T-helper 2 cell treated with Interferon-gamma antibody and Interleukin-4, amounts not matched to agents 5 μg/mL and 100 μg/mL, for 36 hours (primary cell): ENCODE results near the gene CORO2B.

ENCODE experiments used
- DNase-seq: peaks from one replicate; pipeline ENCODE4 v3.0.0; 2021; ENCODE audit warnings: low spot score
- H3K27ac Mint-ChIP-seq: one replicate; pipeline ENCODE4 v1.8.0; 2021; ENCODE audit warnings: mild to moderate bottlenecking, mixed read lengths
- H3K27me3 Mint-ChIP-seq: one replicate; pipeline ENCODE4 v1.8.0; 2021; ENCODE audit warnings: low read depth, mixed read lengths
- H3K36me3 Mint-ChIP-seq: one replicate; pipeline ENCODE4 v1.8.0; 2021; ENCODE audit warnings: low read depth, mixed read lengths
- H3K4me1 Mint-ChIP-seq: one replicate; pipeline ENCODE4 v1.8.0; 2021; ENCODE audit warnings: low read depth, mixed read lengths
- H3K4me3 Mint-ChIP-seq: one replicate; pipeline ENCODE4 v1.8.0; 2022; ENCODE audit warnings: mild to moderate bottlenecking, moderate library complexity, mixed read lengths
- H3K9me3 Mint-ChIP-seq: one replicate; pipeline ENCODE4 v1.8.0; 2021; ENCODE audit warnings: mixed read lengths

The CORO2B gene

DNA sequence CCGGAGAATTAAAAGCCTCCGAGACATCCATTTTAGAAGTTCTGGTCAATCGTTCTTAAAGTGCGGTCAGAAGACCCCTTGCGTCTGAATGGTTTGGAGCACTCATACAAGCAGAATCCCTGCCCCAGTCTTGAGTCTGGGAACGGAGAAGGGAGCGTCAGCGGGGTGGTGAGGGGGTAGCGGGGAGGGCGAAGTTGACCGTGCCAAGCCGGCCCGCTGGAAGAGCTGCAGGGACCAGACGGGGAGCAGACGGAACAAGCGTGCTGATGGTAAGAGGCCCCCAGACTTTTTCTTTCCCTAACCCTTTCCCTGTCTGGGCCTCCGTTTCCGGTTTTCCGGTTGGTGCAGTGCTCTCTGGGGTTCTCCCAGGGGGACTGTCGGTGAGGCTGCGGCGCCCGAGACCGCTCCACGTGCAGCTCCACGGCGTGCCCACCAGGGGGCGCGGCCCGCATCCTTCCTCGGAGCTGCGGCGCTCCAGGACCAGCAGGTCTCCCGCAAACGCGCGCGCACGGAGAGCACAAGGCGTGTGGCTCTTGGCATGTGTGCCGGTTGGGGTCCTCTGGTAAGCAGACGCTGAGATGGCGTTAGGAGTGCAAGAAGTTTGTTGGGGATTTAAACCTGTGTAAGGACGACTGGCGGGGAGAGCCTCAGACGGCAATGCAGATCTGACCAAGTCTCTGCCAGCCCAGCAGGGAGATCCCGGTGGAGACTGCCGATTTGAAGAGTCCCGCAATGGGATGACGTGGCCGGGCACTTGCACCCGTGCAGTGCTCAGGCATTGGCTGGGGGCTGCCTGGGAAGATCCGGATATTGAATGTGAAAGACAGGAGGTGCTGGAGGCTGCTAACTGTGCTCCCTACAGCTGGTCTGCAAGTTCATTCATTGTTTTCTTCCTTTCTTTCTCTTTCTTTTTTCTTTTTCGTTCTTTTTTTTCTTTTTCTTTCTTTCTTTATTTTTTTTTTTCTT, 19.2 kb upstream of the CORO2B start:
- Mint-ChIP-seq H3K4me1 (peaks cover 12% of the 10 kb centered on the region), H3K9me3 (no peaks in the 10 kb centered on the region), H3K4me3 (peak overlapping the region; percentile 74), H3K27me3 (peaks cover 44% of the 10 kb centered on the region), H3K27ac (no peak overlapping the region), H3K36me3 (no peaks in the 10 kb centered on the region)
- DNase-seq, result peak; percentile 70

DNA sequence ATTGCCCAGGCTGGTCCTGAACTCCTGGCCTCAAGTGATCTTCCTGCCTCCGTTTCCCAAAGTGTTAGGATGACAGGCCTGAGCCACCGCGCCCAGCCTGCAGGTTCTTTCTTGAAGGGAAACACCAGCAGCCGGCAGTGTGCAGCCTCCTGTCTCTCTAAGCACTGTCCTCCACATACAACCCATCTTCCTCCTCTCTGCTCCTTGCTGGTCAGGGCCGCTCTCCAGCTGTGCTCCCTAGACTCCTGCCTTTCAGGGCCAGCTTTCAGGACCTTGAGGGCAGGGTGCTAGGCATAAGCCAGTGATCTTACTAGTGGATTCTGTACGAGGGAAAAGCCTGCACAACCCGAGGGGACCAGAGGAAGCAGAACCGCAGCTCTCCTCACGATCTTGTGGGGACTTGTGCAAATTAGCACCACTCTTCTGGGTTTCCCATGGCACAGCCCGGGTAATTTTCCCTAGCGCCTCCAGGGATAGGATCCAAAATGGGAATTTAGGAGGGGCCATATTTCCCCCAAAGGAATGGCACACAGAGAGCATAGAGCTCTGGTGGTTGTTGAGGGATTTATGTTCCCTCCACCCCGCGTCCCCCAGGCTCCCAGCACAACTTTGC, 18.2 kb upstream of the CORO2B start:
- no peak for DNase-seq
- Mint-ChIP-seq H3K27ac (no peak overlapping the region), H3K9me3 (no peaks in the 10 kb centered on the region), H3K4me1 (peaks cover 12% of the 10 kb centered on the region), H3K27me3 (peaks cover 44% of the 10 kb centered on the region), H3K36me3 (no peaks in the 10 kb centered on the region), H3K4me3 (peak overlapping the region; percentile 16)

DNA sequence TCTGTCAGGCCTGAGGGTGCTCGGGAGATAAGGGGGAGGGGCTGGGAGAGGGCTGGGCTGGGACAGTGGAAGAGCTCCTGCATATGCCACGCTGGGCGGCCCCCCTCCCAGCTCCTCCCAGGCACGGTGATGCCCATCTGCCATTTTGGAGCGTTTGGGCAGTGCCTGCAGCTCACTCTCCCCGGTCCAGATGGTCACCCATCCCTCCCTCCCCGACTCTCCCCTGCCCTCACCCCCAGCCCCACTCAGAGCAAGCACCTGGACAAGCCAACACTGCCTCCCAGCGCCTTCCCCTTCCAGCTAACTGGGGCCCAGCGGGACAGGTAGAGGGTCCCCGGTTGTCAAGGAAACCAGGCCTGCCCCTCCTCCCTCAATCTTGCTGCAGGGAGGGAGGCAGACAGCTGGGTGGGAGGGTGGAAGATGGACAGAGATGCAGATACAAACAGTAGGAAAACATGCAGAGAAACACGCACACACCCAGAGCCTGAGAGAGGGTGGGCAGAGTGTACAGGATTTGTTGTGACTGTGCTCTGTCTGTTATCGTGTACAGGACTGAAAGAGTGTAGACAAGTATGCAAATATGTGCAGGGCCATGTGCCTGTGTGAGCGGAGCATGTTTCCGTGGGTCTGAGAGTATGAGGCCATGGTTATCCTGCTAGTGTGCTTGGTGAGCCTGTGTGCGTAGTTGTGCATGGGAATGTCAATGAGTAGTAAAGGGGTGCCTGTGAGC, 17.5 kb upstream of the CORO2B start:
- peaks cover 44% of the 10 kb centered on the region for H3K27me3 Mint-ChIP-seq
- no peak overlapping the region for H3K27ac Mint-ChIP-seq

DNA sequence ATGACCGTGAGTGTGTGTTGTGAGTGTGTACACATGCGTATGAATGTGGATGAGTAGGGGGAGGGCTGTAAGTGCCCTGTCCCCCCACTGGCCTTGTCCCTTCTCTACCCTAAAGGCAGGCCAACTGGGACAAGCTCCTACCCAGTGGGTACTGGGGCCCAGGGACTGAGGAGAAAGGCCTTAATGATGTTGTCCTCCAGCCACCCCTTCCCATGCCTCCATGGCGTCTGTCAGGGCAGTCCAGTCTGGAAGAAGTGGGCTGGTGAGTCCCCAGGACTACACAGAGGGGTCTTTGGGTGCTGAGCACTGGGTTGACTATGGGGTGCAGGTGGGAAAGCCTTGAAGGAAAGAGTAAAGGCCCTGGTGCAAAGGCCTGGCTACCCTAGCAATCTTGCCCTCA, 16.9 kb upstream of the CORO2B start:
- Mint-ChIP-seq H3K9me3 (no peaks in the 10 kb centered on the region), H3K4me3 (no peak overlapping the region), H3K27me3 (peaks cover 42% of the 10 kb centered on the region), H3K27ac (no peak overlapping the region), H3K36me3 (no peaks in the 10 kb centered on the region), H3K4me1 (peaks cover 12% of the 10 kb centered on the region)
- no peak for DNase-seq

More for the DNA sequence above, 17.5 kb upstream of the CORO2B start:
- Mint-ChIP-seq H3K9me3 (no peaks in the 10 kb centered on the region), H3K36me3 (no peaks in the 10 kb centered on the region), H3K4me1 (peaks cover 12% of the 10 kb centered on the region), H3K4me3 (no peak overlapping the region)
- no peak for DNase-seq

DNA sequence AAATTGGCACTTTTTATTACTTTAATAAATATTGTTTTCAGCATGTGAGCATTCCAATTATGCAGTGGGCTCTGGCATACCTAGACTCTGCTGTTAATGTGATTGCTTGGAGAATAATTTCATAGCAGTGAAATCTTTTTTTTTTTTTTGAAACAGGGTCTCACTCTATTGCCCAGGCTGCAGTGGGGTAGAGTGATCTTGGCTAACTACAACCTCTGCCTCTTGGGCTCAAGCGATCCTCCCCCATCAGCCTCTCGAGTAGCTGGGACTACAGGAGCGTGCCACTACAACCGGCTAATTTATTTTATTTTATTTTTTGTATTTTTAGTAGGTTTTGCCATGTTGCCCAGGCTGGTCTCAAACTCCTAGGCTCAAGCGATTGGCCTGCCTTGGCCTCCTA, 14.6 kb upstream of the CORO2B start:
- Mint-ChIP-seq H3K27ac (no peak overlapping the region), H3K4me1 (peaks cover 7% of the 10 kb centered on the region), H3K36me3 (no peaks in the 10 kb centered on the region), H3K9me3 (no peaks in the 10 kb centered on the region), H3K4me3 (no peak overlapping the region), H3K27me3 (peaks cover 28% of the 10 kb centered on the region)
- DNase-seq, result no peak

DNA sequence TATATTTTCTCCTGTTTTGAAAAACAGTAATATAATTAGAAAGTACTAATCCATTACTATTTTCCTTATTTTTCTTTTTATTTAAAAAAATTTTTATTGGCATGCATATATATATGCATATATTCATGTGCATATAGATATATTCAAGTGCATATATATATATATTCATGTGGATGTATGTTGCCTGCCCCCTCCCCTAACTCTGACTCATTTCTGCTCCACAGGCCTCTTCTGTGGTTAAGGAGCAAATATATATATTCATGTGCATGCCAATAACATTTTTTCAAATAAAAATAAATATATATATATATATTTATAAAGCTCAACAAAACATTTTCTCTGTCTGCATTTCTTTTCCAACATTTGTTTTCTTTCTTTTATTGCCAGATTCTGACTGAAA, 13.6 kb upstream of the CORO2B start:
- H3K27ac Mint-ChIP-seq, result no peak overlapping the region
- no peaks in the 10 kb centered on the region for H3K9me3 Mint-ChIP-seq
- DNase-seq, result no peak
- no peaks in the 10 kb centered on the region for H3K4me1 Mint-ChIP-seq
- H3K27me3 Mint-ChIP-seq, result peaks cover 25% of the 10 kb centered on the region
- no peaks in the 10 kb centered on the region for H3K36me3 Mint-ChIP-seq
- no peak overlapping the region for H3K4me3 Mint-ChIP-seq

DNA sequence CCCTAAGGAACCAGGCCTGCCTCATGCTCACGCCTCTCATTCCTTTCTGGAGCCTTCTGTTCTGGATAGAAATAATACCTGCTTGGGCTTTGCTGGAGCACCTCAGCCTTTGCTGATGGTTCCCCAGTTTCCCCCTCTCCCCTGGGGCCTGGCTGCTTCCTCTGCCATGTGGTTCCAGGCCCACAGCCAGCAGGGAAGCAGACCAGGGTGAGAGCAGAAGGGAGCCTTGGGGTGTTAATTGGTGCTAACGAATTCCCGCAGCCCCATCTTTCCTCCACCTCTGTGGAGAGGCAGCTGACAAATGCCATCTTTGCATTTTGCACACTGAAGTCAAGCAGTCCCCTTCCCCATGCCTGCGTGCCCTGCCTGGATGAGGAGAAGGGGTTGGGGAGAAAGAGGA, 13.1 kb upstream of the CORO2B start:
- H3K9me3 Mint-ChIP-seq, result no peaks in the 10 kb centered on the region
- H3K36me3 Mint-ChIP-seq, result no peaks in the 10 kb centered on the region

DNA sequence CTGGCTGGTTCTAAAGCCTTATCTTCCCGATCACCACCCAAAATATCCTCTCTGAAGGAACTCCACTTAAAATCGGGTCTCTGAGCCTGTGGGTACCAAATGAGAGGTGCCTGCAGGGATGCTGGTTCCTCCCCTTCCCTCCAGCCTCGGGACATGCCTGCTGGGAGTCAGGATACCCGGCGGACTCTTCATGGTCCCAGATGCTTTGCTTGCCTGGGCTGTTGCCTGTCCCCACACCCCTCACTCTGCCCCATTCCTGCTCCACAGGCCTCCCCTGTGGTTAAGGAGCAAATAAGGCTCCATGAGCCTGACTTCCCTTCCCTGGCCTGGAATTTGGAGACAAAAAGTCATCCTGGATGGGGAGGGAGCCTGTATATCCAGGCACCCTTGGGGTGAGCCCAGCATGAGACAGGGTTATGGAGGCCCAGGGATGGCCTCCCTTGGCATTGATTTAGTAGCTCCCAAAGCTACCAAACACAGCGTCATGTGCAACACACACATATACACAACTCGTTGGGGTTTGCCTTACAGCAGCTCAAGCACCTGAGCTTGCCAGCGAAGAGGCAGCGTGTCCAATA, 12.3 kb upstream of the CORO2B start:
- no peak overlapping the region for H3K27ac Mint-ChIP-seq
- no peaks in the 10 kb centered on the region for H3K9me3 Mint-ChIP-seq
- H3K4me1 Mint-ChIP-seq, result no peaks in the 10 kb centered on the region
- peaks cover 24% of the 10 kb centered on the region for H3K27me3 Mint-ChIP-seq
- no peaks in the 10 kb centered on the region for H3K36me3 Mint-ChIP-seq
- no peak overlapping the region for H3K4me3 Mint-ChIP-seq
- DNase-seq, result no peak

More for the DNA sequence above, 13.1 kb upstream of the CORO2B start:
- no peak for DNase-seq
- Mint-ChIP-seq H3K4me3 (no peak overlapping the region), H3K27me3 (peaks cover 23% of the 10 kb centered on the region), H3K27ac (no peak overlapping the region), H3K4me1 (no peaks in the 10 kb centered on the region)

DNA sequence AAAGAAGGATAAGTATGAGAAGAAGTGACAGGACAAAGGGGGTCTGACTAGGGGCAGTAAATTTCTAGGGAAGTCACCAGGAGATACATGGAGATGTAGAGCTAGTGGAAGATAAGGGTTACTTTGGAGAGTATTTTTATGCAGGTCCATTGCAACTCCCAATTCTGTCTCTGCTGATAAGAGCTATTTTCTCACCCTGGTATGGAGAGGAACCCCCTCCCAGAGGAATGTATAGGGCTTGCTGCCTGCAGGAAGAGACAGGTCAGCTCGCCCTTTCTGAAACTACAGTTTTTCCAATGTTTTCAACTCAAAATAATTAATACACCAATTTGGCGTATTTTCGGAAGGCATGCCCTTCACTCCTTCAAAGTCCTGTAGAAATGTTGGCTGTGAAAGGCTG, 11.4 kb upstream of the CORO2B start:
- H3K9me3 Mint-ChIP-seq, result no peaks in the 10 kb centered on the region
- H3K27me3 Mint-ChIP-seq, result peaks cover 26% of the 10 kb centered on the region
- no peak overlapping the region for H3K27ac Mint-ChIP-seq
- H3K4me3 Mint-ChIP-seq, result no peak overlapping the region
- DNase-seq, result no peak
- H3K36me3 Mint-ChIP-seq, result no peaks in the 10 kb centered on the region
- H3K4me1 Mint-ChIP-seq, result no peaks in the 10 kb centered on the region

DNA sequence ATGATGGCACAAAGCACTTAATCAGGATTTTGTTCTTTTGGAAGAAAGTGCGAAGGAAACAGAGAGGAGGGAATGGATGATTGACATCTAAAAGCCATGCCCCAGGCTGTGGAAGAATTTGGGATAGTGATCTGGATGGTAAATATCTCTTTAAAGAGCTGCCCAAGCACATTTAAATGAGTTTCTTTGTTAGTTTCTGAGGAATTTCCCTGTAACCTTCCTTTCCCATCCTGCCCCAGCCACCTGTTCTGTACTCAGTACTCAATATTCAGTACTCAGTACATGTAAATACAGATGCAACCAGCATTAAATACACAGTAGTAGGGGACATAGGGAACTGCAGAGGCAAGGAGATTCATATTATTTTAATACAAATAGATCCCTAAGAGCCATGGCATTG, 7.8 kb upstream of the CORO2B start:
- no peaks in the 10 kb centered on the region for H3K36me3 Mint-ChIP-seq
- no peaks in the 10 kb centered on the region for H3K4me1 Mint-ChIP-seq
- DNase-seq, result no peak
- no peak overlapping the region for H3K27ac Mint-ChIP-seq
- no peak overlapping the region for H3K4me3 Mint-ChIP-seq
- peaks cover 43% of the 10 kb centered on the region for H3K27me3 Mint-ChIP-seq
- no peaks in the 10 kb centered on the region for H3K9me3 Mint-ChIP-seq

DNA sequence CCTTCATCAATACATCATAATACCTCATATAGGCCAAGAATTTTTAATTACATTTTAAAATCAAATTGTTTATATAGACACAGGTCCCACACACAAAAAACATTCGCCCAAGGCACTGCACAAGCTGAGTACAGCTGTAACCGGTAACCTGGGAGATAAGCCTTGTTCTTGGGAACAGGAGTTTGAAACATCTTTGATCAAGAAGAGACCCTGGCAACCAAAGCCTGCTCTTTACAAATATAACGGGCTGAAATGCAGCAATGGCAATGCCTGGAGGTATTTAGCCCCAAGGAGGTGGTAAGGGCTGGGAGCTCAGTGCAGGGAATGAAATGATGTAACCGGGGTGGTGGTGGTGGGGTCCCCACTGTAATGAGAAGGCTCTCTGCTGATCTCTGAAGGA, 7.2 kb upstream of the CORO2B start:
- no peaks in the 10 kb centered on the region for H3K9me3 Mint-ChIP-seq
- peaks cover 50% of the 10 kb centered on the region for H3K27me3 Mint-ChIP-seq
- no peak for DNase-seq
- H3K4me3 Mint-ChIP-seq, result no peak overlapping the region
- H3K4me1 Mint-ChIP-seq, result no peaks in the 10 kb centered on the region
- H3K36me3 Mint-ChIP-seq, result no peaks in the 10 kb centered on the region
- H3K27ac Mint-ChIP-seq, result no peak overlapping the region

DNA sequence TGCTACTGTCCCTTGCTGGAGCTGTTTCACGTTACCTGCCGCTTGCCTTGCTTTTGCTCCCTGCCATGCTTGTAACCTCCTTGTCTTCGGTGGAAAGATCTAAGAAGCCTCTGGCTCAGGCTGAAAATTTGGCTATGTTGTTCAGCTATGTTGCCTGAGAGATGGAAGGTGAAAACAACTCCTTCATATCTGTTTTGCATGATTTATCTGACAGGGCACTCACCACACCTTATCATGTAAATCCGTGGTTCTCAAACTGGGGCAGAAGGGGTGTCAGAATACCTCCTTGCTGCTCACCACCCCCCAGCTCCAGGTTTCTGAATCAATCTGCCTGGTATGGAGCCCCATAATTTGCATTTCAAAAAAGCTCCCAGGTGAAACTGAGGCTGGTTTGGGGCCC, 6.5 kb upstream of the CORO2B start:
- peaks cover 54% of the 10 kb centered on the region for H3K27me3 Mint-ChIP-seq
- H3K4me3 Mint-ChIP-seq, result no peak overlapping the region
- peaks cover 2% of the 10 kb centered on the region for H3K4me1 Mint-ChIP-seq
- no peak overlapping the region for H3K27ac Mint-ChIP-seq
- no peaks in the 10 kb centered on the region for H3K9me3 Mint-ChIP-seq
- H3K36me3 Mint-ChIP-seq, result no peaks in the 10 kb centered on the region
- DNase-seq, result no peak

DNA sequence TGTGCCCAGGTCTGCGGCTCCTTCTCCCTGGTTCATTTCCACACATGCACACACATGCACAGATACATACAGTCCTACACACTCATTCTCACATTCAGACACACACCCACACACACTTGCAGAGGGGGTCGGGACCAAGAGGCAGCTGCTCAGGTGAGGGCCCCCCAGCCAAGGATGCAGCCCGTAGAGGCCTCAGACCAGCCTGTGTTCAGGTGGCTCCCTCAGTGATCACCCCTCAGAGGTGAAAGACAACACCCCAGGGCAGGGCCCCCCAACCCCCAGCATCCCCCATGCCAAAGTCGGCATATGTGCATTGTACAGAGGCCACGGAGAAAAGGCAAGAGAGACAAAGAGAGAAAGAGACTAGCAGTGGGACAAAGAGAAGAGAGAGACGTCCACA, 5.9 kb upstream of the CORO2B start:
- H3K27ac Mint-ChIP-seq, result no peak overlapping the region
- H3K4me3 Mint-ChIP-seq, result no peak overlapping the region
- H3K4me1 Mint-ChIP-seq, result peaks cover 5% of the 10 kb centered on the region
- H3K27me3 Mint-ChIP-seq, result peaks cover 59% of the 10 kb centered on the region
- H3K9me3 Mint-ChIP-seq, result no peaks in the 10 kb centered on the region
- H3K36me3 Mint-ChIP-seq, result no peaks in the 10 kb centered on the region
- DNase-seq, result no peak

DNA sequence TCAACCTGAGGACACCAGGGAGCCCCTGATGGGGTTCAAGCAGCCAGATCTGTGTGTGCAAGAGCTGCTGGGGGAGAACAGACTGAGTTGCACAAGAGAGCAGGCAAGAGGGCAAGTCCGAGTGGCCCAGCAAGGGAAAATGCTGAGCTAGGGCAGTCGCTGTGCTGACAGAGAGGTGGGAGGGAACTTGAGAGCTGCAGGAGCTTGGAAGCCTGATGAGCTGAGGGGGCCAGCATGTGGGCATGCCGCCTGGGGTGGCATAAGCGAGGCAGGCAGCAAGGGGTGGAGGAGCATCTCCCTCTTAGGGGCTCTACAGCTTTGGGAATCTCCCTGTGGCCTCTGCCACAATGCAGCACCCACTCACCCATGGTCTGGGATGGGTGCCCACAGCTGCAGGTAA, 4.7 kb upstream of the CORO2B start:
- Mint-ChIP-seq H3K4me1 (peaks cover 8% of the 10 kb centered on the region), H3K27me3 (peaks cover 60% of the 10 kb centered on the region), H3K36me3 (no peaks in the 10 kb centered on the region), H3K27ac (no peak overlapping the region), H3K9me3 (no peaks in the 10 kb centered on the region), H3K4me3 (no peak overlapping the region)
- no peak for DNase-seq
